DND-41 (cell line): ENCODE results near the gene DEFB128.

Experiments used
- ATAC-seq: fragments of 200-7000 bp; cut with Tn5 transposase; 3 replicates; pipeline ENCODE4 v1.9.1; 2021; ENCODE audit warnings: low read depth; ENCODE audit not compliant: insufficient read depth
- DNase-seq: peaks from one replicate; pipeline ENCODE4 v3.0.0-alpha.2; 2020
- H2AFZ ChIP-seq: 2 replicates; pipeline ENCODE4 v1.6.0; 2012; ENCODE audit warnings: low read depth, low read length
- H3K27ac ChIP-seq: 2 replicates; pipeline ENCODE4 v1.5.1; 2012; ENCODE audit warnings: low read length, inconsistent platforms
- H3K27me3 ChIP-seq: fragments of 200-600 bp; sonication (generic); 2 replicates; pipeline ENCODE4 v1.6.0; 2012; ENCODE audit warnings: low read length, mild to moderate bottlenecking, inconsistent platforms; ENCODE audit not compliant: insufficient read depth, poor library complexity
- H3K36me3 ChIP-seq: 2 replicates; pipeline ENCODE4 v1.5.1; 2012; ENCODE audit warnings: low read length, inconsistent platforms; ENCODE audit not compliant: insufficient read depth
- H3K4me1 ChIP-seq: 2 replicates; pipeline ENCODE4 v1.5.1; 2012; ENCODE audit warnings: mild to moderate bottlenecking, low read length; ENCODE audit not compliant: insufficient read depth
- H3K4me2 ChIP-seq: 2 replicates; pipeline ENCODE4 v1.6.0; 2012; ENCODE audit warnings: mild to moderate bottlenecking, moderate library complexity, low read length, inconsistent platforms; ENCODE audit not compliant: insufficient read depth
- H3K4me3 ChIP-seq, 2 experiments: fragments of 200-600 bp in 1 of 2; shearing (Covaris generic) in 1 of 2; 2 replicates each; pipeline ENCODE4 v1.5.1; 2012 to 2016; ENCODE audit warnings: inconsistent platforms in 2 of 2, low read length in 2 of 2, mild to moderate bottlenecking in 2 of 2, low read depth in 1 of 2, moderate library complexity in 1 of 2
- H3K79me2 ChIP-seq: 2 replicates; pipeline ENCODE4 v1.6.0; 2012; ENCODE audit warnings: low read length, inconsistent platforms; ENCODE audit not compliant: insufficient read depth
- H3K9ac ChIP-seq: 2 replicates; pipeline ENCODE4 v1.6.0; 2012; ENCODE audit warnings: low read depth, mild to moderate bottlenecking, inconsistent platforms, low read length, moderate library complexity
- H3K9me3 ChIP-seq: 2 replicates; pipeline ENCODE4 v1.5.1; 2012; ENCODE audit warnings: low read length, moderate library complexity, mild to moderate bottlenecking, inconsistent platforms; ENCODE audit not compliant: insufficient read depth, severe bottlenecking
- H4K20me1 ChIP-seq: 2 replicates; pipeline ENCODE4 v1.6.0; 2012; ENCODE audit warnings: low read length; ENCODE audit not compliant: insufficient read depth
- EZH2 ChIP-seq: IDR thresholded peaks from 3 replicates; pipeline ENCODE4 v1.6.1; 2012; ENCODE audit warnings: borderline replicate concordance, low read depth, mild to moderate bottlenecking, moderate library complexity, low read length, inconsistent platforms; ENCODE audit not compliant: severe bottlenecking
- TF ChIP-seq, protein P1 (sequence below): IDR thresholded peaks from 2 replicates; pipeline ENCODE4 v1.5.1; 2012; ENCODE audit warnings: borderline replicate concordance, low read length, moderate library complexity, mild to moderate bottlenecking; ENCODE audit not compliant: poor library complexity, severe bottlenecking; ENCODE audit errors: extremely low read depth

The DEFB128 gene

GRCh38 chr20:221258-221830 lies 31.8 kb upstream of the DEFB128 start:
- H3K79me2 ChIP-seq: no peaks in the 10 kb centered on the region
- no peaks in the 10 kb centered on the region for H3K9me3 ChIP-seq
- peaks cover 29% of the 10 kb centered on the region for H3K27me3 ChIP-seq
- H3K36me3 ChIP-seq: no peaks in the 10 kb centered on the region
- H3K27ac ChIP-seq: no peak overlapping the region
- H3K4me3 ChIP-seq: no peak overlapping the region
- no peak overlapping the region for H2AFZ ChIP-seq
- TF ChIP-seq EZH2: no peak
- H3K4me2 ChIP-seq: no peak overlapping the region
- no peak for ATAC-seq
- H3K9ac ChIP-seq: no peak overlapping the region
- no peak for DNase-seq
- no peaks in the 10 kb centered on the region for H4K20me1 ChIP-seq
- no peaks in the 10 kb centered on the region for H3K4me1 ChIP-seq

DNA sequence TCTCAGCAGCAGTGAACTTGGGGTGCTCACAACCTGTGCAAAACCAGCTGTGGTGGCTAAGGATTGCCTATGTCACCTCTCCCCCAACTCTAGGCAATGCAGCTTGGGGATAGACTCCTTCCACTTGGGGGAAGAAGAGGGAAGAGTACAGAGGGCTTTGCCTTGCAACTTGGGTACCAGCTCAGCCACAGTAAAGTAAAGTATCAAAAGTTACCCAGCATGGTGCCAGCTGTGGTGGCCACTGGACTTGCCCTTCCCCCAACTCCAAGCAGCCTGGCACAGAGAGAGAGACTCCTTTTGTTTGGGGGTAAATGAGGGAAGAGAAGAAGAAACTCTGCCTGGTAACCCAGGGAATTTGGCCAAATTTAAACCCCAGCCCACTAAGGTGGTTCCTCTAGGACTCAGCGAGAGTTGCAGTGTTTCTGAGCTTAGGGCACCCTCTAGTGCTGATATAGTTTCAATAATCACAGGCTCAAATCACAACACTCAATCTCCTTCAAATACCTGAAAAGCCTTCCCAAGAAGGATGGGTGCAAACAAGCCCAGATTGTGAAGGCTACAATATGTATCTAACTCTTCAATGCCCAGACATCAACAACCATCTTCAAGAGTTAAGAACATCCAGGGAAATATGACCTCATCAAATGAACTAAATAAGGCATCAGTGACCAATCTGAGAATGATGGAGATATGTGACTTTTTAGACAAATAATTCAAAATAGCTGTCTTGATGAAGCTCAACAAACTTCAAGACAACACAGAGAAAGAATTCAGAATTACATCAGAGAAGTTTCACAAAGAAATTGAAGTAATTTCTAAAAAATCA lies 30.0 kb upstream of the DEFB128 start:
- no peak for TF ChIP-seq EZH2
- TF ChIP-seq, protein P1, sequence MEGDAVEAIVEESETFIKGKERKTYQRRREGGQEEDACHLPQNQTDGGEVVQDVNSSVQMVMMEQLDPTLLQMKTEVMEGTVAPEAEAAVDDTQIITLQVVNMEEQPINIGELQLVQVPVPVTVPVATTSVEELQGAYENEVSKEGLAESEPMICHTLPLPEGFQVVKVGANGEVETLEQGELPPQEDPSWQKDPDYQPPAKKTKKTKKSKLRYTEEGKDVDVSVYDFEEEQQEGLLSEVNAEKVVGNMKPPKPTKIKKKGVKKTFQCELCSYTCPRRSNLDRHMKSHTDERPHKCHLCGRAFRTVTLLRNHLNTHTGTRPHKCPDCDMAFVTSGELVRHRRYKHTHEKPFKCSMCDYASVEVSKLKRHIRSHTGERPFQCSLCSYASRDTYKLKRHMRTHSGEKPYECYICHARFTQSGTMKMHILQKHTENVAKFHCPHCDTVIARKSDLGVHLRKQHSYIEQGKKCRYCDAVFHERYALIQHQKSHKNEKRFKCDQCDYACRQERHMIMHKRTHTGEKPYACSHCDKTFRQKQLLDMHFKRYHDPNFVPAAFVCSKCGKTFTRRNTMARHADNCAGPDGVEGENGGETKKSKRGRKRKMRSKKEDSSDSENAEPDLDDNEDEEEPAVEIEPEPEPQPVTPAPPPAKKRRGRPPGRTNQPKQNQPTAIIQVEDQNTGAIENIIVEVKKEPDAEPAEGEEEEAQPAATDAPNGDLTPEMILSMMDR: peak; percentile 49
- Histone ChIP-seq H3K4me3 (no peak overlapping the region), H4K20me1 (no peaks in the 10 kb centered on the region), H3K9me3 (no peaks in the 10 kb centered on the region), H3K4me2 (no peak overlapping the region), H3K4me1 (no peaks in the 10 kb centered on the region), H3K79me2 (no peaks in the 10 kb centered on the region), H2AFZ (no peak overlapping the region), H3K9ac (no peak overlapping the region), H3K36me3 (no peaks in the 10 kb centered on the region), H3K27me3 (peaks cover 27% of the 10 kb centered on the region), H3K27ac (no peak overlapping the region)
- DNase-seq: peak; percentile 7
- no peak for ATAC-seq

DNA sequence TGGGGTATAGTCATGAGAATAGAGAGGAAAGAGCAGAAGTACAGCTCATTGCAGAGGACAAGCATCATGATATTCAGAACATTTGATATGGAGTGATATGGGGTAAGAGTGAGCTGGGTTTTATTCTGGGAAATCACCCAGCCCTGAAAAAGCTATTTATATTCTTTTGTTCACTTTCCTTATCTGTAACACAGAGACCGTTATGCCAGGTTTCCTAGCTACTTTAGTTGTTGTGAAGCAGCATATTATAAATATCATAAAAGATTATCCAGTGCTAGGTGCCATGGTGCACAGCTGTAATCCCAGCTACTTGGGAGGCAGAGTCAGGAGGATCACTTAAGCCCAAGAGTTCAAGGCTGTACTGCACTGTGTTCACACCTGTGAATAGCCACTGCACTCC lies 27.8 kb upstream of the DEFB128 start:
- Histone ChIP-seq H3K36me3 (no peaks in the 10 kb centered on the region), H3K4me1 (no peaks in the 10 kb centered on the region), H3K9ac (no peak overlapping the region), H3K27me3 (peaks cover 23% of the 10 kb centered on the region), H3K79me2 (no peaks in the 10 kb centered on the region), H3K9me3 (no peaks in the 10 kb centered on the region), H4K20me1 (no peaks in the 10 kb centered on the region), H2AFZ (no peak overlapping the region), H3K4me2 (no peak overlapping the region), H3K4me3 (no peak overlapping the region), H3K27ac (no peak overlapping the region)
- ATAC-seq: no peak
- TF ChIP-seq EZH2: no peak
- TF ChIP-seq, protein P1: no peak
- no peak for DNase-seq

DNA sequence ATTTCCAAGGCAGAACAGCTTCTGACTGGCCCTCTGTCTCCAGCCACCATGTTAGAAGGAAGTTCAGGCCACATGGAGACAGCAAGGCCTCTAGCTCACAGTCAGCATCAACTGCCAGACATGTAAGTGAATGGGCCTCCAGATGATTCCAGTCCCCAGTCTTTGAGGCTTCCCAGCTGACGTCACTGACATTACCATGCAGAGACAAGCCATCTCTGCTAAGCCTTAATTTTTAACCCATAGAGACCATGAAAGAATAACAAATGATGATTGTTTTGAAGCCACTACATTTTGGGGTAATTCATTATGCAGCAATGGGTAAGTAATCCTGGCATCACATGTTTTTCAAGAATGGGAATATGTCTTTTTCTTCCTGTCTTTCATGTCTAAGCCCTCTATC lies 26.3 kb upstream of the DEFB128 start:
- peaks cover 34% of the 10 kb centered on the region for H3K27me3 ChIP-seq
- DNase-seq (no peak), ATAC-seq (no peak)
- no peaks in the 10 kb centered on the region for H3K79me2 ChIP-seq
- no peaks in the 10 kb centered on the region for H3K9me3 ChIP-seq
- H3K27ac ChIP-seq: no peak overlapping the region
- no peak overlapping the region for H3K4me2 ChIP-seq
- no peak for TF ChIP-seq EZH2
- TF ChIP-seq, protein P1: no peak
- no peaks in the 10 kb centered on the region for H3K36me3 ChIP-seq
- H2AFZ ChIP-seq: no peak overlapping the region
- H3K4me1 ChIP-seq: no peaks in the 10 kb centered on the region
- H3K9ac ChIP-seq: no peak overlapping the region
- H4K20me1 ChIP-seq: no peaks in the 10 kb centered on the region
- H3K4me3 ChIP-seq: no peak overlapping the region
